ENCODE data around the gene RASSF1. TPM values are rescaled to one million over a fixed set of nuclear protein-coding genes. Genes with fewer than 3 reads are reported as not detected.
"Not testable (repeated sequence)": the region's sequence is repeated elsewhere in the genome, so short reads cannot be mapped to it uniquely, and the experiment has no call there.

The RASSF1 gene
- total RNA-seq, 1 donor from 2014 or later: 27.5 TPM

GRCh38 chr3:50286322-50287227 lies 54.1 kb downstream of the RASSF1 start:
- no peak for DNase-seq (ENCODE audit: low spot score)

GRCh38 chr3:50284121-50284520 lies 56.5 kb downstream of the RASSF1 start:
- DNase-seq (ENCODE audit: low spot score): not testable (repeated sequence)

Other genes starting within 250 kb of the RASSF1 start
- gene SEMA3F, start 185.5 kb downstream of the RASSF1 start, total RNA-seq: 34.1 TPM
- gene GNAT1, start 149.2 kb downstream of the RASSF1 start, total RNA-seq: not detected
- 2.2 TPM for gene SLC38A3, start 135.6 kb downstream of the RASSF1 start, total RNA-seq
- 261 TPM for gene GNAI2, start 104.6 kb downstream of the RASSF1 start, total RNA-seq
- gene SEMA3B, start 71.7 kb downstream of the RASSF1 start, total RNA-seq: 87.0 TPM
- gene LSMEM2, start 61.7 kb downstream of the RASSF1 start, total RNA-seq: 0.95 TPM
- gene IFRD2, start 48.4 kb downstream of the RASSF1 start, total RNA-seq: 74.8 TPM
- gene HYAL3, start 41.4 kb downstream of the RASSF1 start, total RNA-seq: 7.8 TPM
- 12.7 TPM for gene NAA80, start 41.4 kb downstream of the RASSF1 start, total RNA-seq
- gene HYAL1, start 37.3 kb downstream of the RASSF1 start, total RNA-seq: 82.4 TPM
- 84.6 TPM for gene HYAL2, start 18.1 kb downstream of the RASSF1 start, total RNA-seq
- 42.5 TPM for gene TUSC2, start 12.6 kb downstream of the RASSF1 start, total RNA-seq
- gene ZMYND10, start 4.9 kb upstream of the RASSF1 start, total RNA-seq: 2.2 TPM
- 26.7 TPM for gene NPRL2, start 9.9 kb upstream of the RASSF1 start, total RNA-seq
- gene CYB561D2, start 10.0 kb upstream of the RASSF1 start, total RNA-seq: 35.4 TPM
- 57.5 TPM for gene TMEM115, start 18.7 kb upstream of the RASSF1 start, total RNA-seq
- 1.8 TPM for gene CACNA2D2, start 162.8 kb upstream of the RASSF1 start, total RNA-seq
- gene C3orf18, start 226.9 kb upstream of the RASSF1 start, total RNA-seq: 12.3 TPM
- 29.3 TPM for gene HEMK1, start 228.7 kb upstream of the RASSF1 start, total RNA-seq

Measured in mucosa of gallbladder (tissue), 1 donor.